Midbrain (tissue), 1 donor: ENCODE data around the gene TBC1D3I.
"Not testable (repeated sequence)": the region's sequence is repeated elsewhere in the genome, so short reads cannot be mapped to it uniquely, and the experiment has no call there.

Experiments used
- DNase-seq: peaks from one replicate; lab custom pipeline; 2025; lab: John Stamatoyannopoulos, UW

Gene TBC1D3I

DNA sequence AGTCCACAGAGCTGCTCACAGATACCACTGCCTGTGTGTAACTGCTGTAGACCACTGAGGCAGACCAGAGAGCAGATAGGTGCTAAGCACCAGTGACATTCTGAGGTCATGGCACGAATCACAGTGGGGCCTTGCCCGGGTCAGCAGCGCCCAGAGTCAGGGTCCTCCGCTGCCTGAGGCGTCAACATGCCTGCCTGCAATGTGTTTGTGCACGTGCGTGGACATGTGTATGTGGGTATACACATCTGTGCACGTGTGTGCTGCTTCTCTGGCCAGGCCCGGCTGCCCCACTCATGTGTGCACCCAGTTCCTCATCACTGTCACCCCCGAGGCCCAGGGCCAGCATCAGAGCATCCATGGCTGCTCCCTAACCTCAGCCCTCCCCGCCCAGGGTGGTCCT is at the start of gene TBC1D3I:
Gene TBC1D3I, minus strand, starts transcription at position 101 of the 400 bp plus-strand sequence. CDS start 1,585 bp downstream, outside the sequence.
- DNase-seq, result not testable (repeated sequence)

DNA sequence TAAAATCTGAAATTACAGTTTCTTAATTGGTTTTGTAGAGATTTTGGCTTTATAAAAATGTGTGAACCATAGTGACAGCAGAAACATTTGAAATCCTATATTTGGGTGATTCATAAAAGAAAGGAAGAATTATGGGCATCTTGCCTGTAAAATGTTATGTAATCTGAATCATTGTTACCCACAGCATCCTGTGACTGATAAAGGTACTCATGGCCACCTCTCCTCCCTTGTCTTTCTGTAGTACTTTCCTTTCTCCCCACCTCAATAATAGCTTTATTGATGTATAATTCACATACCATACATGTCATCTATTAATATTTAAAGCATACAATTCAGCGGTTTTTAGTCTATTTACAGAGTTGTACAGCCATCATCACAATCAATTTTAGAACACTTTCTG is 30.8 kb upstream of the TBC1D3I start:
- DNase-seq, result not testable (repeated sequence)

DNA sequence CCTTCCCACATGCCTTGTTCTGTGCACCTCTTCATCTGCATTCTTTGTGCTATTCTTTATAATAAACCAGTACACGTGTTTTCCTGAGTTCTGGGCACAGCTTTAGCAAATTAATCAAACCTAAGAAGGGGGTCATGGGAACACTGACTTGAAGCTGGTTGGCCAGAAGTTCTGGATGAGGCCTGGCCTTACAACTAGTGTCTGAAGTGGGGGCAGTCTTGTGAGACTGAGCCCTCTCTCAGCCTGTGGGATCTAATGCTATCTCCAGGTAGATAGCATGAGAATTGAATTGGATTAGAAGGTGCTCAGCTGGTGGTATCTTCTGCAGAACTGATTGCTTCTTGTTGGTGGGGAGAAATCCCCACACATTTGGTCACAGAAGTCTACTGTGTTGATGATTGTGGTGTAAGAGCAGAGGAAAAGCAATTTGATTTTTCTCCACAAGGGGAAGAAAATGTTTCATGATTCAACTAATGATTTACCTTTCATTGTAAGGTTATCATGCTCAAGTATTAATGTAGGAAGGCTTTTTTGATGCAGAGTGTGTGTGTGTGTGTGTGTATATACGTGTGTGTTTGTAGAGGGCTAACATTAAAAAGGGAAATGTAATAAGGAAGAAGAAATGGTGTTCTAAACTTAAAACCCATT is 25.7 kb upstream of the TBC1D3I start:
- not testable (repeated sequence) for DNase-seq

DNA sequence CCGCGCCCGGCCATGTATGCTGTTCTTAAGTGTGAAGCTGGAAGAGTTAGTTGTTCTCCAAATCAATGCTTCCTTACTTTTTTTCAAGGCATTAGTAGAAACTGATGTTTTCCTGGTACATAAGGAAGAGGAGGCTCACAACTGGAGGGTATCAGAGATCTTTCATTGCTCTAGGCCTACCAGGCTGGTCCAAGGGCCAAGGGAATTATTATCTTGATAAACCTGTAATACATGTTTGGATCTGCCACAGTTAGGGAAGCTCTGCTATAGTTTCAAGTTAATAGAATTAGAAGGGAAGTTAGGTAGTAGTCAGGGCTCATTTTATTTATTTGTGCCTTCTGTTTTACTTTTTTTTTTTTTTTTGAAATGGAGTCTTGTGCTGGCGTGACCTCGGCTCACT is 19.8 kb upstream of the TBC1D3I start:
- not testable (repeated sequence) for DNase-seq

DNA sequence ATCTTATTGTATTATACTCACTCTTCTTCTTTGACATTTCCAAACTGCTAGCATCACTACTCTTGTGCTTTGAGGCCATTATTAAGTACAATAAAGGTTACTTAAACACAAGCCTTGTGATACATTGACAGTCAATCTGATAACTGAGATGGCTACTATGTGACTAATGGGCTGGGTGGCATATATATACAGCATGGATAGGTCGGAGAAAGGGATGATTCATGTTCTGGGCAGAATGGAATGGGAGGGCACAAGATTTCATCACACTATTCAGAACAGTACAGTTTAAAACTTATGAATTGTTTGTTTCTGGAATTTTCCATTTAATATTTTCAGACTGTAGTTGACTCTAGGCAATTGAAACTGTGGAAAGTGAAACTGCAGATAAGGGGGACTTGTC is 18.9 kb upstream of the TBC1D3I start:
- not testable (repeated sequence) for DNase-seq

DNA sequence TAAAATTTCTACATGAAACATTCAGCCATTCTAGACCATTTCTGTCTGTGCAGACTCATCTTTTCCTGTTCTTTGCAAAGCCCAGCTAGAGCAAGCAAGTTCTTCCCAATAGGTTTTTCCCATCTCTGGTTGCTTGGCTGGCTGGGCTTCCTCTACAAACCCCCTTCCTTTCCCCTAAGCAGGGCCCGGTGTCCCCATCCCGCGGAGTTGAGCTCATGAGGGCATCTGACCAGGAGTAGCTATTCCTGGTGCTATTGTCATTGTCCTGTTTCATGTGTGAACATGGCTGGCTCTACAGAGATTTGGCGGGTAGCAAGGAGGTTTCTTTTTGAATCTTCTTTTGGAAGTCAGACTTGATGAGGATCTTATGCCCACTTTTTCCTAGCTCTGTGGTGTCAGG is 22.3 kb downstream of the TBC1D3I start:
- DNase-seq, result not testable (repeated sequence)

DNA sequence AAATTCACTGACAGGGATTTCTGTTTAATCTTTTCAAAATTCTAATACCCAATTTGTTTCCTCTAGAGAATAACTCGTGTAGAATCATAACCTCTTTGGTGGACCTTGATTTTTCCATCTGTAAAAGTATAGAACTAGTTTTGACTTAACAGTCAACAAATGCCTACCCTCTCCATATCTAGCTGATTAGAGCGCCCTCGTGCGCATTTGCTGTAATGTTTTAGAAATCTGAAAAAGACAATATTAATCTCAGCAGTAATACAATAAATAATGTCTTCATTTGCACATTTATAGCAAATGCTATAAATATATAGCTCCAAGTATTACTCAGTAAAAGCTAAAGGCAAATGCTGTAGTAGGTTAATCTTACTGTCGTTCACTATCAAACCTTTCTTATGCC is 34.7 kb downstream of the TBC1D3I start:
- DNase-seq, result not testable (repeated sequence)

DNA sequence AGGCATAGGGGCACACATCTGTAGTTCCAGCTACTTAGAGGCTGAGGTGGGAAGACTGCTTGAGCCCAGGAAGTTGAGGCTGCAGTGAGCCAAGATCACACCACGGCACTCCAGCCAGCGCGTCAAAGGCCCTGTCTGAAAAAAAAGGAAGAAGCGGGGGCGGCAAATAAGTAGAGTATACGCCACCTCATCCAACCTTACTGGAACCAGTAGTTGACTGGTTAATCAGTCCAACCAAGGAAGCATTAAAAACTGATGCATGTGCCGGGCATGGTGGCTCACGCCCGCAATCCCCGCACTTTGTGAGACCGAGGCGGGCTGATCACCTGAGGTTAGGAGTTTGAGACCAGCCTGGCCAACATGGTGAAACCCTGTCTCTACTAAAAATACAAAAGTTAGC is 41.4 kb downstream of the TBC1D3I start:
- DNase-seq, result not testable (repeated sequence)

DNA sequence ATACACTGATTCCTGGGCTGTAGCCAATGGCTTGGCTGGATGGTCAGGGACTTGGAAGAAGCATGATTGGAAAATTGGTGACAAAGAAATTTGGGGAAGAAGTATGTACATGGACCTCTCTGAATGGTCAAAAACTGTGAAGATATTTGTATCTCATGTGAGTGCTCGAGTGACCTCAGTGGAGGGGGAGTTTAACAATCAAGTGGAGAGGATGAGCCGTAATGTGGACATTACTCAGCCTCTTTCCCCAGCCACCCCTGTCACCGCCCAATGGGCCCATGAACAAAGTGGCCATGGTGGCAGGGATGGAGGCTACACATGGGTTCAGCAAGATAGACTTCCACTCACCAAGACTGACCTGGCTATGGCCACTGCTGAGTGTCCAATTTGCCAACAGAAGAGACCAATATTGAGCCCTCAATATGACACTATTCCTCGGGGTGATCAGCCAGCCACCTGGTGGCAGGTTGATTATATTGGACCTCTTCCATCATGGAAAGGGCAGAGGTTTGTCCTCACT is 42.7 kb downstream of the TBC1D3I start:
- DNase-seq, result not testable (repeated sequence)

DNA sequence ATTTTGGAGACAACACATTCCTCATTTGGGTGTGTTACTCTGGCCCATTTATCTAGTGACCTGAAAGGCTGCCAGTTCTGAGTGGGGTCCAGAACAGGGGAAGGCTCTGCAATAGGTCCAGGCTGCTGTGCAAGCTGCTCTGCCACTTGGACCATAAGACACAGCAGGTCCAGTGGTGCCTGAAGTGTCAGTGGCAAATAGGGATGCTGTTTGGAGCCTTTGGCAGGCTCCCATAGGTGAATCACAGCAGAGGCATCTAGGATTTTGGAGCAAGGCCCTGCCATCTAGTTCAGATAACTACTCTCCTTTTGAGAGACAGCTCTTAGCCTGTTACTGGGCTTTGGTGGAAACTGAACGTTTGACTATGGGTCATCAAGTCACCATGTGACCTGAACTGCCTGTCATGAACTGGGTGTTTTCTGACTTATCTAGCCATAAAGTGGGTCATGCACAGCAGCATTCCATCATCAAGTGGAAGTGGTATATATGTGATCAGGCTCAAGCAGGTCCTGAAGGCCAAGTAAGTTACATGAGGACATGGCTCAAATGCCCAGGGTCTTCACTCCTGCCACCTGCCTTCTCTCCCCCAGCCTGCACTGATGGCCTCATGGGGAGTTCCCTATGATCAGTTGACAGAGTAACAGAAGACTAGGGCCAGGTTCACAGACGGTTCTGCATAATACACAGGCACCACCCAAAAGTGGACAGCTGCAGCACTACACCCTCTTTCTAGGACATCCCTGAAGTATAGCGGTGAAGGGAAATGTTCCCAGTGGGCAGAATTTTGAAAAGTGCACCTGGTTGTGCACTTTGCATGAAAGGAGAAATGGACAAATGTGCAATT is 43.4 kb downstream of the TBC1D3I start:
- not testable (repeated sequence) for DNase-seq

DNA sequence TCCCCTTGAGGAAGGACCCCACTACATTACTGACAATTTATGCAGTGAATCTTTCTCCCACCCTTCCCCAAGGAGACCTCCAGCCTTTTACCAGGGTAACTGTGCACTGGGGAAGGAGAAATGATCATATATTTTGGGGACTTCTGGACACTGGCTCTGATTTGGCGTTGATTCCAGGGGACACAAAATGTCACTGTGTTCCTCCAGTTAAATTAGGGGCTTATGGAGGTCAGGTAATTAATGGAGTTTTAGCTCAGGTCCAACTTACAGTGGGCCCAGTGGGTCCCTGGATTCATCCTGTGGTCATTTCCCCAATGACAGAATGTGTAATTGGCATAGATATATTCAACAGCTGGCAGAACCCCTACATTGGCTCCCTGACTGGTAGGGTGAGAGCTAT is 44.8 kb downstream of the TBC1D3I start:
- DNase-seq, result not testable (repeated sequence)

DNA sequence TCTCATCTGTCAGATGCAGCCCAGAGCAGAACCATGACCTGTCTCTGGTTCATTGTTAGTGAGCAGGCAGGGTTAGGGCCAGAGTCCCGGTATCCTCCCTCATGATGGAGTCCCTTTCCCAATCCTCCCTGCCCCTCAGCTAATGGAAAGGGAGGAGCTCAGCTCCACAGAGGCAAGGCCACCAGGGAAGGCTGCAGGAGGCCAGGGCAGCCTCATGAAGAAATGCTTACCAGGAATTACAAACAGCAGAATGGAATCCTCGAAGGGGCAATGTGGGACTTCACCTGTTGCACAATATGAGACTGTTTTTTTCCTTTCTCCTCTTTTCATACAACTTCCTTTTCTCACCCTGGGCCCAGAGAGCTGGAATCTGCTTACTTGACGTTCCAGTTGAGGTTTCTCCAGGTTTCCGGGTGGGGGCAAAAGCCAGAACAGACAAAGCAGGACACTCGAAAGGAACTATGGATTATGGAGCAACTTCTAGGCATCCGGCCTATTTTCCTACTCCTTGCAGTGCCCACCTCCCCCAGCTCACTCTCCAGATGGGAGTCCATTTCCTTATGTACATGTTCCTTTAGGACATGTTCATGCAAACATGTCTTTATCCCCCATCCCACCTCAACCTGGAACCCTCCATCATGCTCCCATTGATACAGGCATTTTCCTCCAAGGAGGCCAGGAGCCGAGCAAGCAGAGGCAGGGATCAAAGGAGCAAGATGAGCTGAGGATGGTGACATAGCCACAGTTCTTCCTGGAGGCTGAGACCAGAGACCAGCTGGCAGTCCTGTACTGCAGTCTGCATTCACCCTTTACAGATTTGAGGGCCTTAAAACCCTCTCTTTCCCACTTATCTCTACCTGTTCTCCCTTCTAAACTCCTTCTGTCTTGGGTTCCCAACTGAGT is 48.7 kb downstream of the TBC1D3I start:
- not testable (repeated sequence) for DNase-seq

DNA sequence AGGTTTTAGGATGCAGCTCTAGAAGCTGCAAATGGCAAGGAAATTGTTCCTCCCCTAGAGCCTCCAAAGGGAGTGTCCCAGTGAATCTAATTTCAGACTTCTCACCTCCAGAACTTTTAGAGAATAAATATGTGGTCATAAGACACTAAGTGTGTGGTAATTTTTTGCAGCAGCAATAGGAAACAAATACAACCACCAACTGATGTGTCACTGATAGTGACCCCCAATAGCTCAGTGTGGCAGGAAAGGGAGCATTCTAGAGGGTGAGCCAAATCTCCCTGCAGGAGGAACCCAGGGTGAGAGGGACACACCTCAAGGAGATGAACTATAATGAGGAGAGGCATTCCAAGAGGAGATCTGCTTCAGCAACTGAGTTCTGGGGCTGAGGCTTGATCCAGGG is 49.5 kb downstream of the TBC1D3I start:
- DNase-seq, result no peak

DNA sequence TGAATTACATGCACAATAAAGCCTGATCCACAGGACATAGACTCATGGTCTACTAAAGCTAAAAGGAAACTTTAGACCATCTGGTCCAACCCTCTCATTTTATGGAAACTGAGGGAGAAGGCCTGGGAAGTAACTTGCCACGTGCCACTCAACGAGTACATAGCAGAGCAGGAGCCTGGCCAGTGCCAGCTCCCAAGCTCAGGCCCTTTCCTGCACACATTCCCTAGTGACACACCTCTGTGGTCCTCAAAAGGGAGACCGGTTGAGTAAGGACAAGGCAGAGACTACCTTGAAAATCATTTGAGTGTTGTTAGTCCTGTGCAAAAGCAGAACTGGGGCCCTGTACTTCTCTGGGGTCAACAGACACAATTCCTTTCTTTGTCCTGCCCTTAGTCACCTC is 50.7 kb downstream of the TBC1D3I start:
- no peak for DNase-seq

DNA sequence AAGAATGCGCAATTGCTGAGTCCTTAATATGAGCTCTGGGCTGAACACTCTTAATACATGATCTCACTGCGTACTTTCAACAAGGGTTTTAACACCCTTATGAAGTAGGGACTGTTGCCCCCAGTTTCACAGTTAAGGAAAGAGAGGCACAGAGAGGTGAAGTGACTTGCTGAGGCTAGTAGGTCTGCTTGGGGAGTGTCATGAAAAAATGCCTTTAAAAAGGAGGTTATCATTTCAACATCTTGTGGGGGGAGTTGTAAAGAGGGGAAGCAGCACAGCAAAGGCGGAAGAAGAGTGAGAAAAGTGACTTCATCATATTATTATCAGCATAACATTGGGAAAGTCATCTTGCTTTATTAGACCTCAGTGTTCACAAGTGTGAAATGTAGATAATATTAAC is 51.4 kb downstream of the TBC1D3I start:
- no peak for DNase-seq

DNA sequence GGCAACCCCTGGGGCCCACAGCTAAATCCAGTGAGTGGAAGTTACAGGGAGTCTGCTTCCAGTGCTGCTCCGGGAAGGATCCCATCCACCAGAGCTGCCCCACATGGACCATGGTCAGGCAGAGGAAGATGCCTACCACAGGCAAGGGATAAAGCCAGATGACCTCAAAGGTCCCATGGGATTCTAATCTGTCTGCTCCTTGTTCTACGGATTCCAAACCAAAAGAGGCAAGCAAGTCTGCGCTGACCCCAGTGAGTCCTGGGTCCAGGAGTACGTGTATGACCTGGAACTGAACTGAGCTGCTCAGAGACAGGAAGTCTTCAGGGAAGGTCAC is 52.1 kb downstream of the TBC1D3I start:
- no peak for DNase-seq

DNA sequence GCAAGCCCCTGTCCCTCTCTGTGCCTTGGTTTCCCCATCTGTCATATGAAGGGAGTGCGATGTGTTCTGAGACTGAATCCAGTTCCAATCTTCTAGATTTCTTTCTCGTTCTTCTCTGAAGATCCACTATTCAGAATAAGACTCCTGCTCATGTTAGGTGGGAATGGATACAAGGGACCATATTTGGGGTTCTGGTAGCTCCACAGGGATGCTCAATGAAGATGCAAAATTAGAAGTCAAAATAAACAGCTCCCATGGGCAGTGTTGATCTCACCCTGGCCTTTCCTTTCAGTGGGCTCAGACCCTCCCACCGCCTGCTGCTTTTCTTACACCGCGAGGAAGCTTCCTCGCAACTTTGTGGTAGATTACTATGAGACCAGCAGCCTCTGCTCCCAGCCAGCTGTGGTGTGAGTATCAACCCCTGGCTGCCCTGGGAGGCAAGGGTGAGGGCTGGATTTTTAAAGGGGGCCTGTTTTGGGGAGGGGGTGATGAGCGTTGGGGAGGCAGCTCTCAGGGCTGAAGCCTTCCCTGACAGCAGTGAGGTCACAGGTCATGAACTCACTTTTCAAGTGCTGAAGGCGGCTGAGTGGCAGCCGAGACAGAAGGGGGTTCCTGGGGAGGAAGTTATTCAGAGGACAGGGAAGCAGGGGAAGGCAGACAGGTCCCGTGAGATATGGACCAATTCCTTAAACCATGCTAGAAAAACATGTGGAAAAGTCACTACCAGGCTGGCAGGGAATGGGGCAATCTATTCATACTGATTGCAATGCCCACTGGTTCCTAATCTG is 52.7 kb downstream of the TBC1D3I start:
- not testable (repeated sequence) for DNase-seq

DNA sequence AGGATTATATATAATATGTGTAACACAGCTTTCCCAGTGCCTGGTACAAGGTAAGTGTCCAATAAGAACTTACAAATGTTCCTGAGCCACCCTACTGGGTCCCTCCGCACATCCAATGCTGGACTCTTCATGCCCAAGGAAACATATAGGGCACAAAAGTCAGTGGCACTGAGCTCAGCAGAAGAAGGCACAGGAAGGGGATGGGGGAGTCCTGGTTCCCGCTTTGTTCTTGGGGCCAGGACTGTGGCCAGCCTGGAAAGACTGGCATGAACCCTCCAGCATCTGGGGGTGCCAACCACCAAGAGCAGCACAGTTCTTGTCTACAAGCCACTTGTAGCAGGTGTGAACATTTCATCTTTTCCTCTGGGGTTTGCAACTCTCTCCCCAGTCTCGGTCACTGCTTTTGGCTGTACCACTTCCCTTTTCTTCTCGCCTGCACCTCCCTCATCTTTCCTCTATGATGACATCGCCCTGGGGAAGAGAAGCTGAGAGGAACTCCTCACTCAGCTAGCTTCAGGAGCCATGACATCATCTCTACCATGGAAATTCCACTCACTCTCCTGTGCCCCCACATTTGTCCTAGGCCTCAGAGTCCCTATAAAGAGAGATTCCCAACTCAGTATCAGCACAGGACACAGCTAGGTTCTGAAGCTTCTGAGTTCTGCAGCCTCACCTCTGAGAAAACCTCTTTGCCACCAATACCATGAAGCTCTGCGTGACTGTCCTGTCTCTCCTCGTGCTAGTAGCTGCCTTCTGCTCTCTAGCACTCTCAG is 53.7 kb downstream of the TBC1D3I start, which contains the start of gene CCL4L2:
Gene CCL4L2, plus strand, starts transcription at position 625 of the 773 bp plus-strand sequence.
- DNase-seq, result not testable (repeated sequence)

DNA sequence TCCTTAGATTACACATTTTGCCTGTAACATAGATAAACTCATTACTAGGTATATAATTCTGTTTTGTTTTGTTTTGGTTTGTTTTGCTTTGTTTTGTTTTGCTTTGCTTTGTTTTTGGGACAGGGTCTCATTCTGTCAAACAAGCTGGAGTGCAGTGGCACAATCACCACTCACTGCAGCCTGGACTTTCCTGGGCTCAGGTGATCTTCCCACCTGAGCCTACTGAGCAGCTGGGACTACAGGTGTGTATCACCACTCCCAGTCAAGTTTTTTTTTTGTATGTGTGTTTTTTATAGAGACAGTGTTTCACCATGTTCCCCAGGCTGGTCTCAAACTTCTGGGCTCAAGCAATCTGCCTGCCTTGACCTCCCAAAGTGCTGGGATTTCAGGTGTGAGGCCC is 54.8 kb downstream of the TBC1D3I start:
- no peak for DNase-seq

DNA sequence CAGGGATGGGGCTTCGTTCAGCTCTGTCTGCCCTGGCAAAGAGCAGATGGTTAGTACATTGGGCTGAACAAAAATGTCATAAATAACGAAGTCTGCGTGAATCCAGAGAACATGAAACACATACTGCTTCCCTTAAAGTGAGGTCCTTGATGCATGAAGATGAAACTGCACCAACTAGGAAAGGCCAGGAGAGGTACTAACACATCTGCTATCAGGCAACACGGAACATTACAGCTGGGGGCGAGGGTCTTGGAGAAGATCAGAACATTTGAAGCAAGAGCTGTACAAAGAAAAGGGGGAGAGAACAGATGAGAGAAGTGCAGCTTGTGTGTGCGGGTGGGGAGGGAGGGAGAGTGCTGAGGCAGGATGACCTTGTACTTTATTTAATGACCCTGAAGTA is 57.0 kb downstream of the TBC1D3I start:
- not testable (repeated sequence) for DNase-seq
